MM.1S (cell line): ENCODE measurements around the gene FMN2.

ENCODE experiments used
- DNase-seq: peaks from one replicate; pipeline ENCODE4 v3.0.0-alpha.2; 2015
- H2AFZ ChIP-seq: fragments of 300-600 bp; sonication (generic); 2 replicates; pipeline ENCODE4 v1.6.0; 2016; ENCODE audit warnings: antibody characterized with exemption, low read length
- H3F3A ChIP-seq: fragments of 300-600 bp; sonication (generic); 2 replicates; pipeline ENCODE4 v1.6.1; 2016; ENCODE audit warnings: mild to moderate bottlenecking, antibody characterized with exemption, low read length, moderate library complexity, mixed read lengths; ENCODE audit not compliant: insufficient read depth
- H3K27ac ChIP-seq: fragments of 300-600 bp; sonication (generic); 2 replicates; pipeline ENCODE4 v1.5.1; 2016; ENCODE audit warnings: mild to moderate bottlenecking, low read length
- H3K27me3 ChIP-seq: fragments of 300-600 bp; sonication (generic); replicated peaks from 2 replicates; pipeline ENCODE4 v1.6.0; 2016; ENCODE audit warnings: low read length; ENCODE audit not compliant: insufficient read depth
- H3K36me3 ChIP-seq: fragments of 300-600 bp; sonication (generic); replicated peaks from 2 replicates; pipeline ENCODE4 v1.6.1; 2016; ENCODE audit warnings: mild to moderate bottlenecking, low read length, mixed read lengths; ENCODE audit not compliant: insufficient read depth
- H3K4me1 ChIP-seq: fragments of 300-600 bp; sonication (generic); 2 replicates; pipeline ENCODE4 v1.6.1; 2016; ENCODE audit warnings: low read length, mixed read lengths
- H3K4me2 ChIP-seq: fragments of 300-600 bp; sonication (generic); 2 replicates; pipeline ENCODE4 v1.6.0; 2016; ENCODE audit warnings: low read depth, low read length
- H3K4me3 ChIP-seq: fragments of 300-600 bp; sonication (generic); 2 replicates; pipeline ENCODE4 v1.5.1; 2016; ENCODE audit warnings: low read length, mixed read lengths
- H3K79me2 ChIP-seq: fragments of 300-600 bp; sonication (generic); 2 replicates; pipeline ENCODE4 v1.6.1; 2016; ENCODE audit warnings: mixed run types, low read length, mixed read lengths
- H3K9ac ChIP-seq: fragments of 300-600 bp; sonication (generic); 2 replicates; pipeline ENCODE4 v1.6.1; 2016; ENCODE audit warnings: low read length, mixed read lengths
- H3K9me2 ChIP-seq: fragments of 300-600 bp; sonication (generic); replicated peaks from 2 replicates; pipeline ENCODE4 v1.6.1; 2016; ENCODE audit warnings: mild to moderate bottlenecking, low read length, mixed read lengths; ENCODE audit not compliant: insufficient read depth
- H3K9me3 ChIP-seq: fragments of 300-600 bp; sonication (generic); replicated peaks from 2 replicates; pipeline ENCODE4 v1.6.1; 2016; ENCODE audit warnings: mild to moderate bottlenecking, low read length, mixed read lengths; ENCODE audit not compliant: insufficient read depth
- H4K20me1 ChIP-seq: fragments of 300-600 bp; sonication (generic); 2 replicates; pipeline ENCODE4 v1.6.1; 2016; ENCODE audit warnings: mild to moderate bottlenecking, low read length, moderate library complexity, mixed read lengths; ENCODE audit not compliant: insufficient read depth
- EZH2 ChIP-seq: fragments of 300-600 bp; sonication (generic); optimal IDR thresholded peaks from 2 replicates; pipeline ENCODE3; 2017; ENCODE audit warnings: low read depth, mild to moderate bottlenecking, antibody characterized with exemption, low read length, mixed read lengths
- EZH2phosphoT487 ChIP-seq: fragments of 300-600 bp; sonication (generic); IDR thresholded peaks from 2 replicates; pipeline ENCODE4 v1.6.1; 2018; ENCODE audit warnings: antibody characterized with exemption, low read length
- TF ChIP-seq, protein P1 (sequence below): fragments of 300-600 bp; sonication (generic); IDR thresholded peaks from 2 replicates; pipeline ENCODE4 v1.5.1; 2016; ENCODE audit warnings: antibody characterized with exemption, low read length, mixed read lengths

FMN2 gene

DNA sequence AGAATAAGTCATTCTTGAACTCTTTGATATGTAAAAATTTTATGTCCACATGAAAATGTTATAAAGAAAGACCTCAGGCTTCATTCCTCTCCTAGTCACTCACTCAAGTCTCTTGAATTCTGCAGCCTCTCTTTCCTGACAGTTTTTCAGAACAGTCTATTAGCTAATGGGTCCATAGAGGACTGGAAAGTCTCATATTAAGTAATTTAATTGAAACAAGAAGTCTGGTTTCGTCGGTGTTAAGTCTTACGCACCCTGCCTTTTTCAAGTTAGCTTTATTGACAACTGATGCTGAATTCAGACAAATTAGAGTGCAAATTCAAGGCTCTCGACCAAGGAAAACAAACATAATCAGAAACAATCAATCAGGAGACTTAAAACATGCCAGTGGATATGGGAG lies 414.5 kb downstream of the FMN2 start:
- TF ChIP-seq, protein P1, sequence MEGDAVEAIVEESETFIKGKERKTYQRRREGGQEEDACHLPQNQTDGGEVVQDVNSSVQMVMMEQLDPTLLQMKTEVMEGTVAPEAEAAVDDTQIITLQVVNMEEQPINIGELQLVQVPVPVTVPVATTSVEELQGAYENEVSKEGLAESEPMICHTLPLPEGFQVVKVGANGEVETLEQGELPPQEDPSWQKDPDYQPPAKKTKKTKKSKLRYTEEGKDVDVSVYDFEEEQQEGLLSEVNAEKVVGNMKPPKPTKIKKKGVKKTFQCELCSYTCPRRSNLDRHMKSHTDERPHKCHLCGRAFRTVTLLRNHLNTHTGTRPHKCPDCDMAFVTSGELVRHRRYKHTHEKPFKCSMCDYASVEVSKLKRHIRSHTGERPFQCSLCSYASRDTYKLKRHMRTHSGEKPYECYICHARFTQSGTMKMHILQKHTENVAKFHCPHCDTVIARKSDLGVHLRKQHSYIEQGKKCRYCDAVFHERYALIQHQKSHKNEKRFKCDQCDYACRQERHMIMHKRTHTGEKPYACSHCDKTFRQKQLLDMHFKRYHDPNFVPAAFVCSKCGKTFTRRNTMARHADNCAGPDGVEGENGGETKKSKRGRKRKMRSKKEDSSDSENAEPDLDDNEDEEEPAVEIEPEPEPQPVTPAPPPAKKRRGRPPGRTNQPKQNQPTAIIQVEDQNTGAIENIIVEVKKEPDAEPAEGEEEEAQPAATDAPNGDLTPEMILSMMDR = no peak
- TF ChIP-seq EZH2 = no peak
- TF ChIP-seq EZH2phosphoT487 = no peak
- H3F3A ChIP-seq = peaks cover 18% of the 10 kb centered on the region

DNA sequence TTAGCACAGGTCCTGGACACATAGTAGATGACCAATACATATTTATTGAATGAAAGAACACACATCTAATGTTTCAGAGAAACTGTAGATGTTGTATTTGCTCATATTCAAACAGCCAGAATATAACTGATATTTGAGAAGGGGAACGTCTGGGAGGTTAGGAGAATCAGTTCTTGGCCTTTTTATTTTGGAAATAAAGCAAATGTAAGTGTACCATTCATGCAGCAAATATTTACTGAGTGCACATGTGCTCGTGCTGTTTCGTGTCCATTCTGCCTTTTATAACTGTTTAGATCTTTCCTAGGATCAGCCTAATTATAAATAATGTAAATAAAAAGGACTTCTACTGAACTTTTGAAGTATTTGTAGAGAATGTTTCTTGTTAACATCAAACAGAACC lies 416.5 kb downstream of the FMN2 start:
- DNase-seq = no peak
- Histone ChIP-seq H3K9me2 (no peaks in the 10 kb centered on the region), H3K4me3 (no peak overlapping the region), H3K9ac (no peak overlapping the region), H3K9me3 (no peaks in the 10 kb centered on the region), H3K27me3 (no peaks in the 10 kb centered on the region), H3F3A (peaks cover 12% of the 10 kb centered on the region), H3K36me3 (no peaks in the 10 kb centered on the region), H3K4me1 (peaks cover 12% of the 10 kb centered on the region), H4K20me1 (no peaks in the 10 kb centered on the region), H3K79me2 (no peaks in the 10 kb centered on the region), H3K27ac (no peak overlapping the region), H3K4me2 (no peak overlapping the region), H2AFZ (no peak overlapping the region)
- TF ChIP-seq, protein P1 = no peak
- TF ChIP-seq EZH2 (no peak), EZH2phosphoT487 (no peak)

More for the DNA sequence above, 414.5 kb downstream of the FMN2 start:
- Histone ChIP-seq H2AFZ (no peak overlapping the region), H3K9me3 (no peaks in the 10 kb centered on the region), H3K9ac (no peak overlapping the region), H3K4me2 (no peak overlapping the region), H3K27me3 (no peaks in the 10 kb centered on the region), H3K27ac (no peak overlapping the region), H4K20me1 (no peaks in the 10 kb centered on the region), H3K79me2 (no peaks in the 10 kb centered on the region), H3K9me2 (no peaks in the 10 kb centered on the region), H3K4me3 (no peak overlapping the region), H3K36me3 (no peaks in the 10 kb centered on the region), H3K4me1 (peaks cover 26% of the 10 kb centered on the region)
- DNase-seq = no peak

DNA sequence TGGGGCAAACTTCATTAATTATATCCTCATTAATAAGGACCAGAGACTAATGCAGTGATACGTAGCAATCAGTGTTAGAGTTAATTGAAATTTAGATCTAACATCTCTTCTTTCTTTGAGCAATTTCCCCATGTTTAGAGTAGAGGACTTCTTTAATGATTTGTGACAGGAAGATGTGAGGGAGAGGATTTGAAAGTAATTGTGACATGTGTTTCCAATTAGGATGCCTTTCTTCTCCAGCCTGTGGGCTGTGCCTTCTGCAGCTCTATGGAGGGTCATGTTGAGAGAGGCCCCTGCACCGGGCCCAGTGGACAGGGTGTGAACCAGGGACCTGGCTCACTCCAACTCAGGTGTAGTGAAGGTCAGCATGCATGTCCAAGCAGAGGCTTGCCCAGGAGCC lies 417.3 kb downstream of the FMN2 start:
- Histone ChIP-seq H3K9me2 (no peaks in the 10 kb centered on the region), H3K4me3 (no peak overlapping the region), H3K36me3 (no peaks in the 10 kb centered on the region), H3K27ac (no peak overlapping the region), H4K20me1 (no peaks in the 10 kb centered on the region), H3K27me3 (no peaks in the 10 kb centered on the region), H2AFZ (no peak overlapping the region), H3K79me2 (no peaks in the 10 kb centered on the region), H3K4me1 (peaks cover 7% of the 10 kb centered on the region), H3K9ac (no peak overlapping the region), H3F3A (peaks cover 5% of the 10 kb centered on the region), H3K9me3 (no peaks in the 10 kb centered on the region), H3K4me2 (no peak overlapping the region)
- TF ChIP-seq EZH2 (no peak), EZH2phosphoT487 (no peak)
- TF ChIP-seq, protein P1 = no peak
- no peak for DNase-seq
